ENCODE results near the gene MTSS2.

- TF ChIP-seq ZNF660 (tag by site-specific recombination; IDR thresholded peaks at IDR 0.05) (no peak), ZNF354C (tag by site-specific recombination; IDR thresholded peaks at IDR 0.05; ENCODE audit: borderline replicate concordance, low read depth) (no peak), ZBTB7A (tag by site-specific recombination; IDR thresholded peaks at IDR 0.05; ENCODE audit: low read depth) (no peak), ZNF155 (tag by site-specific recombination; IDR thresholded peaks at IDR 0.05) (no peak), ZFP37 (tag by site-specific recombination; IDR thresholded peaks at IDR 0.05) (no peak), SP2 (tag by site-specific recombination; IDR thresholded peaks at IDR 0.05) (no peak)
Measured at GRCh38 chr16:70730944-70731343, 45.1 kb upstream of the MTSS2 start.
